Stomach (tissue), 9 donors: Measurements from ENCODE around the gene SLC23A1. TPM values are rescaled to one million over a fixed set of nuclear protein-coding genes. Genes with fewer than 3 reads are reported as not detected.

Experiments used
- DNase-seq, 2 donors: peaks; one replicate each; pipeline versions ENCODE4 v3.0.0 to v3.0.0-alpha.2; 2013 to 2019
- H3K27ac ChIP-seq, 5 donors: fragments of 200-600 bp in 4 of 5; sonication (generic) in 4 of 5; one replicate each; pipeline ENCODE4 v1.5.1; 2013 to 2019; ENCODE audit warnings: mild to moderate bottlenecking in 1 of 5, moderate library complexity in 1 of 5
- H3K27me3 ChIP-seq, 3 donors: fragments of 200-600 bp; sonication (generic); one replicate each; pipeline ENCODE4 v1.5.1; 2017 to 2019; ENCODE audit warnings: mixed run types in 1 of 3
- H3K36me3 ChIP-seq, 4 donors: fragments of 200-600 bp; sonication (generic); 1 replicate in 3 of 4; 2 replicates in 1 of 4; pipeline ENCODE4 v1.5.1; 2016 to 2019
- H3K4me1 ChIP-seq, 4 donors: fragments of 200-600 bp; sonication (generic); one replicate each; pipeline ENCODE4 v1.5.1; 2016 to 2019
- H3K4me3 ChIP-seq, 4 donors: fragments of 200-600 bp; sonication (generic) in 3 of 4; one replicate each; pipeline ENCODE4 v1.5.1; 2016 to 2019; ENCODE audit warnings: mild to moderate bottlenecking in 1 of 4
- H3K9me3 ChIP-seq, 4 donors: fragments of 200-600 bp; sonication (generic); one replicate each; pipeline ENCODE4 v1.5.1; 2016 to 2019
- CTCF ChIP-seq, 7 experiments: fragments of 450-650 bp in 4 of 7; fragments of 200-600 bp in 3 of 7; sonication (generic) in 3 of 7; IDR thresholded peaks; one replicate each; pipeline ENCODE4 v1.5.1; 2016 to 2019; ENCODE audit warnings: antibody characterized with exemption in 7 of 7, control low read depth in 2 of 7, mild to moderate bottlenecking in 1 of 7
- EP300 ChIP-seq: sonication (generic); formaldehyde crosslinking; IDR thresholded peaks from one replicate; pipeline ENCODE4 v1.6.1; 2017; ENCODE audit warnings: antibody characterized with exemption
- POLR2A ChIP-seq, 4 donors: fragments of 450-650 bp; IDR thresholded peaks; one replicate each; pipeline ENCODE4 v1.6.1; 2016; ENCODE audit warnings: antibody characterized with exemption in 4 of 4, control low read depth in 2 of 4, mild to moderate bottlenecking in 1 of 4, moderate library complexity in 1 of 4
- POLR2AphosphoS5 ChIP-seq, 3 donors: sonication (generic); formaldehyde crosslinking; IDR thresholded peaks; one replicate each; pipeline ENCODE4 v1.6.1; 2016; ENCODE audit warnings: antibody characterized with exemption in 3 of 3
- WGBS, 5 donors: extraction: QIAGEN DNeasy Blood & Tissue Kit in 3 of 5; methylation state at CpG; one replicate each; pipeline versions ENCODE4 v1.1.5 to v1.1.7; 2013 to 2018; 5-methylcytosine and 5-hydroxymethylcytosine counted together
- intact Hi-C: fragments of 100-400 bp; cut with DNase I; formaldehyde crosslinking; loops from one replicate; pipeline ENCODE4 v1.15.1; 2023; ENCODE audit warnings: low total_unique reads
- polyA plus RNA-seq, 3 donors: library from polyadenylated mRNA; stranded (reverse); fragments of 200-250 nt; gene quantifications; one replicate each; pipeline ENCODE4 v1.2.3, GENCODE V29; 2013
- total RNA-seq, 5 donors: library from RNA; depleted of rRNA; stranded (reverse); fragments of >200 nt; gene quantifications; one replicate each; pipeline versions ENCODE4 v1.1.0 to v1.2.3, GENCODE V29; 2014 to 2016
- donor health status: healthy with polysubstance abuse.
- donor health status: Bipolar disorder and iron deficiency.
- donor health status: healthy.

SLC23A1 gene
- total and polyA plus RNA-seq, 8 donors: 0.37 TPM; not detected in 7

GRCh38 chr5:139371482-139372435, 11.3 kb downstream of the SLC23A1 start:
- WGBS, 5 donors: 75 to 90% (median 82%) methylated on average over 7 of the region's 7 CpGs
- H3K36me3 ChIP-seq: peaks cover 14 to 83% (median 67%) of the 10 kb centered on the region in 4 donors
- no peaks in the 10 kb centered on the region for H3K9me3 ChIP-seq
- no peak overlapping the region for H3K4me3 ChIP-seq
- no peaks in the 10 kb centered on the region for H3K27me3 ChIP-seq
- TF ChIP-seq CTCF (IDR thresholded peaks at IDR 0.05) (no peak), POLR2AphosphoS5 (IDR thresholded peaks at IDR 0.05) (no peak), POLR2A (IDR thresholded peaks at IDR 0.05) (no peak), EP300 (no peak)
- H3K4me1 ChIP-seq: peaks cover 0 to 17% (median 4%) of the 10 kb centered on the region in 4 donors
- intact Hi-C loops: no loop called here
- no peak overlapping the region for H3K27ac ChIP-seq
- DNase-seq: no peak

- no peak overlapping the region for H3K4me3 ChIP-seq
- no peak for DNase-seq
- H3K4me1 ChIP-seq: peaks cover 0 to 17% (median 4%) of the 10 kb centered on the region in 4 donors
- TF ChIP-seq POLR2AphosphoS5 (IDR thresholded peaks at IDR 0.05): no peak
- no peak for TF ChIP-seq EP300
- no peak for TF ChIP-seq CTCF (IDR thresholded peaks at IDR 0.05)
- no peak for TF ChIP-seq POLR2A (IDR thresholded peaks at IDR 0.05)
- no peaks in the 10 kb centered on the region for H3K9me3 ChIP-seq
- H3K27ac ChIP-seq: no peak overlapping the region
- WGBS, 5 donors: 86 to 97% (median 94%) methylated on average over 1 of the region's 1 CpG
- peaks cover 40 to 99% (median 91%) of the 10 kb centered on the region in 4 donors for H3K36me3 ChIP-seq
- no peaks in the 10 kb centered on the region for H3K27me3 ChIP-seq
- intact Hi-C loops: no loop called here
These were observed 13.9 kb downstream of the SLC23A1 start for GRCh38 chr5:139369181-139369580.

DNA sequence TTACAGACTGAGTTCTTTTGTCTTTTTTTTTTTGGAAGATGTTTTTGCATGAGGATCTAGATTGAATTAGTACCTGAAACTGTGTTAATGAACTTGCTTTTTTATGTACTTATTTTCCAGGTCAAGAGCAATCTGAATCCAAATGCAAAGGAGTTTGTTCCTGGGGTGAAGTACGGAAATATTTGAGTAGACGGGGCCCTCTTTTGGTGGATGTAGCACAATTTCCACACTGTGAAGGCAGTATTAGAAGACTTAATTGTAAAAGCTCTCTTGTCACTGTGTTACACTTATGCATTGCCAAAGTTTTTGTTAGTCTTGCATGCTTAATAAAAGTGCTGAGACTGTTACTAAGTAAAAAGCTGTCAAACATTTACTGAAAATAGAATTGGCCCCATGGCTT, 14.5 kb downstream of the SLC23A1 start:
- H3K36me3 ChIP-seq: peaks cover 45 to 100% (median 95%) of the 10 kb centered on the region in 4 donors

More for the DNA sequence above, 14.5 kb downstream of the SLC23A1 start:
- intact Hi-C loops: no loop called here
- Histone ChIP-seq H3K27ac (no peak overlapping the region), H3K4me1 (peaks cover 0 to 12% (median 2%) of the 10 kb centered on the region in 4 donors), H3K9me3 (no peaks in the 10 kb centered on the region), H3K27me3 (no peaks in the 10 kb centered on the region), H3K4me3 (no peak overlapping the region)
- TF ChIP-seq POLR2AphosphoS5 (IDR thresholded peaks at IDR 0.05): no peak
- TF ChIP-seq CTCF (IDR thresholded peaks at IDR 0.05): no peak
- TF ChIP-seq EP300: no peak
- TF ChIP-seq POLR2A (IDR thresholded peaks at IDR 0.05): no peak
- DNase-seq: no peak
- WGBS, 5 donors: 64 to 82% (median 78%) methylated on average over 2 of the region's 2 CpGs
